Activated naive CD4-positive, alpha-beta T cell (primary cell): ENCODE measurements around the gene CLEC17A.
"Not testable (repeated sequence)": the region's sequence is repeated elsewhere in the genome, so short reads cannot be mapped to it uniquely, and the experiment has no call there.

ENCODE experiments used
- DNase-seq, 4 experiments: peaks; one replicate each; lab custom pipeline; 2025; lab: John Stamatoyannopoulos, UW

The CLEC17A gene

DNA sequence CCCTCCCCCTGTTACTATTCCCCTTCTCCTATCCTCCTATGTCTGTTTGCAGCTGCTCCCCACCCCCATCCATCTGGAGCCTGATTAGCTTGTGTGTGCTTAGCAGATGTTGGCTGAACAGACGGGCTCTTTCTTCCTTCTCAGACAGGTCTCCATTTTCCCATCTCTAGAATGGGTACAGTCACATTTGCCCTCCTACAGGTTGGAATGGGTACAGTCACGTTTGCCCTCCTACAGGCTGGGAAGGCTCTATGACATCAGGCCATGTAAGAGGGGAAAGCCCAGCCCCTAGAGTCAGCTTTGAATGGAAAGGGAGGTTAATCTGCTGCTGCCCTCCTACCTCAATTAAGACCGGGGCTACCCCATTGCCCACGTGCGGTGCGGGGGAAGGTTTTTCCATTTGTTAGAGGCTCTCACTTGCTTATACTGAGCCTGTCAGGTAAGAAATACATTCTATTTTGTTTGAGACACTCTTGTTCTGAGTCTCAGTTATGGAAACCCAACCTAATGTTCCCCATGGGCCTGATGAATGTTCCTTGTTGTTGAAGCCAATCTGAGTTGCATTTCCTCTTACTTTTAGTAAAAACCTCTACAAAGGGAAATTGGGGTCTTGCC lies 2.2 kb upstream of the CLEC17A start:
- DNase-seq, result no peak

DNA sequence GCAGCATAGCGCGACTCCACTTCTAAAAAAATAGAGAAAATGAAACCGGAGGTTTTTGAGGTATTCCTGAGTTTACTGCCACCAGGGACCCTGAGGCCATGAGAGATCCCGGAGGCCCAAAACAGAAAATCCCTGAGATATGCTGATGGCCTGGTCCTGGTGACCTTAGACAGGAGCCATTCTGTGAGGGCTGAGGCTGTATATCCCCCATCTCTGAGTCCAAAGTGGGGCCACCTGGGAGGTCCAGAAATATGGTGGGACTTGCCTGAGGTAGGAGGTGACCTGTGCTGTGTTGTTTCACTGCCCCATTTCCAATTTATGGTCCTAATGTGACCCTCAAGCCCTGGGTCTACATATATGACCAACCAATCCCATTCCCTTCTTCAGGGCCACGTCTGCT lies 1.5 kb downstream of the CLEC17A start:
- DNase-seq, result not testable (repeated sequence)

DNA sequence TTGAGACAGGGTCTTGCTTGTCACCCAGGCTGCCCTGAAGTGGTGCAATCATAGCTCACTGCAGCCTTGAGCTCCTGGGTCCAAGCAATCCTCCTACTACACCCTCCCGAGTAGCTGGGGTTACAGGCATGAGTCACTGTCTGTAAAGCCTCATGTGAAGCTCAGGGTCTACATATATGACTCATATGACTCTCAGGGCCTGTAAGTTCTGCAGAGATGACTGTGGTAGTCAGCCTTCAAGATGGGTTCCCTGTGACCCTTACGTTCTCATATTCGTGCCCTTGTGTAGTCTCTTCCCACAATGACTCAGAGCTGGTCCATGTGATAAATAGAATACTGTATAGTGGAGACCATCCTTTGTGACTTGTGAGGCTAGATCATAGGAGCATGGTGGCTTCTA lies 2.3 kb downstream of the CLEC17A start:
- DNase-seq, result not testable (repeated sequence)

DNA sequence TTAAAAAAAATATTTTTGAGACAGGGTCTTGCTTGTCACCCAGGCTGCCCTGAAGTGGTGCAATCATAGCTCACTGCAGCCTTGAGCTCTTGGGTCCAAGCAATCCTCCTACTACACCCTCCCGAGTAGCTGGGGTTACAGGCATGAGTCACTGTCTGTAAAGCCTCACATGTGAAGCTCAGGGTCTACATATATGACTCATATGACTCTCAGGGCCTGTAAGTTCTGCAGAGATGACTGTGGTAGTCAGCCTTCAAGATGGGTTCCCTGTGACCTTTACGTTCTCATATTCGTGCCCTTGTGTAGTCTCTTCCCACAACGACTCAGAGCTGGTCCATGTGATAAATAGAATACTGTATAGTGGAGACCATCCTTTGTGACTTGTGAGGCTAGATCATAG lies 6.5 kb downstream of the CLEC17A start:
- not testable (repeated sequence) for DNase-seq

DNA sequence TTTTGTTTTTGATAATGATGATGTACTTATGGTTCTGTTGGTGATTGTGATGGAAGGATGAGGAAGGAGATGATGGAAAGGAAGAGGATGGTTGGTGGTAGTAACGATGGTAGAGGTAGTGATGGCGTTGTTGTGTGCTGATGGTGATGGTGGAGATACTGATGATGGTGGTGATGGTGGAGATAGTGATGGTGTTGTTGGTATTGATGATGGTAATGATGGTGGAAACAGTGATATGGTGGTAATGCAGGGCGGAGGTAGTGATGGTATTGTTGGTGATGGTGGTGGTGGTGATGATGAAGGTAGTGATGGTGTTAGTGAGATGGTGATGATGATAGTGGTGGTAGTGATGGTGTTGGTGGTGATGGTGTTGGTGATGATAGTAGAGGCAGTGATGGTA lies 12.7 kb downstream of the CLEC17A start:
- DNase-seq, result no peak

DNA sequence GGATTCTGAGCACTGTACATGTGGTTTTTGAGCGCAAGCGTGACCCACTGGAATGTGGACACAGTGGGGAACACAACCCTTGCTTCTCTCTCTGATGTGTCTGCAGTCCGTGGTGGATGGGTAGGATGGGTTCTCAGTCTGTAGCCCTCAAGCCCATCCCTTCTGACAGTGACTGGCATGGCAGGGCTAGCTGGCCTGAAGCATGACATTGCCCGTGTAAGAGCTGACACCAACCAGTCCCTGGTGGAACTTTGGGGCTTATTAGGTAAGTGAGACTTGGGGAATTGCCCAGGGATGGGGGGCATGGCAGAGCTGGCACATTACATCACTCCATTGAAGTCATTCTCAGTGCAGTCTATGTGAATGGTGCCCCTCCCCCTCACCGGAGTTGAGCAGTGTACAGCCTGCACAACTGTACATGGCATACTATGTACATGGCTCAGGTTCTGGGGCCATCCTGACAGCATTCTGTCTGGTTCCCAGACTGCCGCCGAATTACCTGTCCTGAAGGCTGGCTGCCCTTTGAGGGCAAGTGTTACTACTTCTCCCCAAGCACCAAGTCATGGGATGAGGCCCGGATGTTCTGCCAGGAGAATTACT lies 16.8 kb downstream of the CLEC17A start:
- no peak for DNase-seq

DNA sequence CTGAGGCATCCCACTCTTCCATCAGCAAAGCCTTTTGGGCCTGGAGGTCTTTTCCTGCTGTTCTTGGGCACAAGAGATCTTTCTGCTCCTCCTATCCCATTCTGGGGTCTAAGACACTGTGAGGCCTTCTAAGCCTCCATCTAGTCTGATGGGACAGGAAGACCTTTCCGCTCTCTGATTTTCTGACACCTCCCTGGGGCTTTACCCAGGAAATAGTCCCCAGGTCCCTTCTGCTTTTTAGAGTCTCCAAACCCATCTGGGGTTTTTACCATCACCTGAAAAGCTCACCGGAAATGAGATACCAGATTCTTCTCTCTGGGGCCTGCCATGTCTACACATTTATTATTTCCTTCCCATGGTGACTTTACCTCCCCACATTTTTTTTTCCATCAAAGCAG lies 21.1 kb downstream of the CLEC17A start:
- no peak for DNase-seq

DNA sequence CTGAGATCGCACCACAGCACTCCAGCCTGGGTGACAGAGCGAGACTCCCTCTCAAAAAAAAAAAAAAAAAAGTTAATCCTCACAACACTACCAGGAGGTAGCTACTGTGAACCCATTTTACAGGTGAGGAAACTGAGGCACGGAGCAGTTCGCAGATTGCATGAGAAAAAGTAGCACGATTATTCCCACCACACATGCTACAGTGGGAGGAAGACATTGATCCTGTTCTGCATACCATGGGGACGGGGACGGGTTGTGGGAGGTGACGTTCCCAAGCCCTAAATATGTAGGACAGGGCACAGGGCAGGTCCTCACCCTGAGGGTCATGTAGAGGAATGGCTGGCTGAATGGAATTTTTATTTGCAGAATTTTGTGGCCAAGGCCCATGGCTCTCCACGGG lies 23.7 kb downstream of the CLEC17A start:
- no peak for DNase-seq

DNA sequence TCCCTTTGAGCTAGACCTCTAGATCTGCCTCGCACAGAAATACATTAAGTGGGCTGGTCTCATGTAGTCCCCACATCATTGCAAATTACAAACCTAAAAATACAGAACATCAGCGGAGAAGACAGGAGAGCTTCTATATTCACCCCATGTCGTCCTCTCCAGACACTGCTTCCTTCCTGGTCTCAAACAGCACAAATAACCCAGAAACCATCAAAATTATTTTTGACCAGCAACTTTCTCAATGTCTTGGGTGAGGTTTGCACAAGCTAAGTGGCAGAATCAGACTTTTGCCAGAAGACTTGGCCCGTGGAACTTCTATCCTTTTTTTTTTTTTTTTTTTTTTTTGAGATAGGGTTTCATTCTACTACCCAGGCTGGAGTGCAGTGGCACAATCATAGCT lies 28.2 kb downstream of the CLEC17A start:
- DNase-seq, result no peak

DNA sequence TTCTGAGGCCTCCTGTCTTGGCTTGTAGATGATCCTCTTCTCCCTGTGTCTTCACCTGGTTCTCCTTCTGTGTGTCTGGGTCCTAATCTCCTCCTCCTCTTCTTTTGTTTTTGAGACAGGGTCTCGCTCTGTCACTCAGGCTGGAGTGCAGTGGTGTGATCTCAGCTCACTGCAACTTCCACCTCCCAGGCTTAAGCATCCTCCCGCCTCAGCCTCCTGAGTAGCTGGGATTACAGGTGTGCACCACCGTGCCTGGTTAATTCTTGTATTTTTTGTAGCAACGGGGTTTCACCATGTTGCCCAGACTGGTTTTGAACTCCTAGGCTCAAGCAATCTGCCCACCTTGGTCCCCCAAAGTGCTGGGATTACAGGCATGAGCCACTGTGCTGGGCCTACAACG lies 29.4 kb downstream of the CLEC17A start:
- not testable (repeated sequence) for DNase-seq

DNA sequence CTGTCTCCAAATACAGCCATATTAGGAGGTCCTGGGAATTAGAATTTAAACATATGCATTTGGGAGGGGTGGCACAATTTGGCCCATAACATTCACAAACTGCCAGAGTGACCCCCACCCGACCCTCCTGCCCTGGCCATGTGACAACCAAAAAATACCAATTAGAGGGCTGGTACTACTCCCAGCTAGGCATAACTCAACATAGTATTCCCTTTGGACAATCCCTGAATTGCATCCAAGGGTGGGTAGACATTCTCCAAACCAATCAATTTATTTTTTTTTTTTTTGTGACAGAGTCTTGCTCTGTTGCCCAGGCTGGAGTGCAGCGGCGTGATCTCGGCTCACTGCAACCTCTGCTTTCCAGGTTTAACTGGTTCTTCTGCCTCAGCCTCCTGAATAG lies 29.8 kb downstream of the CLEC17A start:
- no peak for DNase-seq

DNA sequence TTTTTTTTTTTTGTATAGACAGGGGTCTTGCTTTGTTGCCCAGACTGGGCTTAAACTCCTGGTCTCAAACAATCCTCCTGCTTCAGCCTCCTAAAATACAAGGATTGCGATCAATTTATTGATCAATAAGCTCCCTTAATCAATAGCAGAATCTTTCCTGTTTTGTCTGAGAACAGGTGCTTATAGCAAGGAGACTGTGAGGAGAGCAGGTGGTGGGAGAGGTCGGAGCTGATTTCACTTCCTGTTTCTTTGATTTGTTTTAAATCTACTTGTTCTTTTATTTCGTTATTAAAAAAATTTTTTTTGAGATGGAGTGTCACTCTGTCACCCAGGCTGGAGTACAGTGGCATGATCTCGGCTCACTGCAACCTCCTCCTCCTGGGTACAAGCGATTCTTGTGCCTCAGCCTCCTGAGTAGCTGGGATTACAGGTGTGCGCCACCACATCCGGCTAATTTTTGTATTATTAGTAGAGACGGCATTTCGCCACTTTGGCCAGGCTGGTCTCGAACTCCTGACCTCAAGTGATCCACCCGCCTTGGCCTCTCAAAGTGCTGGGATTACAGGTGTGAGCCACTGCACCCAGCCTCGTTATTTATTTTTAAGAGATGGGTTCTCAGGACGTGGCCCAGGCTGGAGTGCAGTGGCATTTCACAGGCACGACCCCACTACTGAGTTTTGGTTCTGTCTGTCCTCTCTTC lies 30.7 kb downstream of the CLEC17A start:
- not testable (repeated sequence) for DNase-seq

DNA sequence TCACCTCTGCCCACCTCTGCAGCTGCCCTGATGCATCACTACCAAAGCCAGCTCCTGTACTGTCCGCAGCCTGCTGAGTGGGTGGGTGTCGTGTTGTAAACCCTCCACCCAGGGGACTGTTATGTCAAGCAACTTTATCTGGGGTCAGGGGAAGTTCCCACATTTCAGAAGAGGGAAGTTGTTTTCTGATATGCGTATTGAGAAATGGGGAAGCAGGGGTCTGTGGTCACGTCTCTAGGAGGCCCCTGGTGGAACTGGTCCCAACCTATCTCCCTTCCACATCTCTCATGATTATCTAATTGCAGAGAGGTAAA lies 31.2 kb downstream of the CLEC17A start:
- no peak for DNase-seq

DNA sequence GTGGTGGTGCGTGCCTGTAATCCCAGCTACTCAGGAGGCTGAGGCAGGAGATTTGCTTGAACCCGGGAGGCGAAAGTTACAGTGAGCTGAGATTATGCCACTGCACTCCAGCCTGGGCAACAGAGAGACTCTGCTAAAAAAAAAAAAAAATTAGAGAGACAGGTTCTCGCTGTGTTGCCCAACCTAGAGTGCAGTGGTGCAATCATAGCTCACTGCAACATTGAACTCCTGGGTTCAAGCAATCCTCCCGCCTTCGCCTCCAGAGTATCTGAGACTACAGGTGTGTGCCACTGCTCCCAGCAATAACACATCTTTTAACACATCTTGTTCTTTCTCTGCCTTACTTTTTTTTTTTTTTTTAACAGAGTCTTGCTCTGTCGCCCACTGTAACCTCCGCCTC lies 32.7 kb downstream of the CLEC17A start:
- no peak for DNase-seq

DNA sequence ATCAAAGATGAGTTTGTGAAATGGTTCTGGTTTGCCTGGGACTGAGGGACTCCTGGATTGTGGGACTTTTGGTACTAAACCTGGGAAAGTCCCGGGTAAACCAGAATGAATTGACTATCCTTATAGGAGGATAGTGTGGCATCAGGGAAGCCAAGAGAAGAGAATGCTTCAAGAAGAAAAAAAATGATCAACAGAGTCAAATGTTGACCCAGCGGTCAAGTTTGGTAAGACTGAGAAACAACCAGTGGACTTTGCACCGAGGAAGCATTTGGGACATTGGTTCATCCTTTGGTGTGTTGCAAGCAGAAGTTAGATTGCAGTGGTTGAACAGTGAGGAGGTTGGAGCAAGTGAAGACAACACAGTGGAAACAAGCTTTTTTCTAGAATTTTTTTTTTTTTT lies 33.5 kb downstream of the CLEC17A start:
- DNase-seq, result no peak

DNA sequence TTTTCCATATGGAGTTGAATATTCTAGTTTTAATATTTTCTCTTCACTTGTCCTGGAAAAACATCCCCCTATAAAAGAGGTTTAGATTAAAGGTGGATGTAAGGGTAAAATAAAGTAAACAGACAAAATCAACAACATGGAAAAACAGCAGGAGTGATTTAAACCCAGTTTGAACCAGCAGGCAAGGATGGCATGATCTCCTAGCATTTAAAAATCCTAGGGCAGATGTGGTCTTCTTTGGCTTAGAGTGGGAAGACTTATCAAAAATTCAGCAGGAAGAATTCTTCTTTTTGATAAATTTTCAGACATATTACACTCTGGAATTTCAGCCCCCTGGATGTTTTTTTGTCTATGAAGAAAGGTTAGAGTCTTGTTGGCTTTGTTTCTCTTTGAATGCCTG lies 36.5 kb downstream of the CLEC17A start:
- DNase-seq, result no peak

DNA sequence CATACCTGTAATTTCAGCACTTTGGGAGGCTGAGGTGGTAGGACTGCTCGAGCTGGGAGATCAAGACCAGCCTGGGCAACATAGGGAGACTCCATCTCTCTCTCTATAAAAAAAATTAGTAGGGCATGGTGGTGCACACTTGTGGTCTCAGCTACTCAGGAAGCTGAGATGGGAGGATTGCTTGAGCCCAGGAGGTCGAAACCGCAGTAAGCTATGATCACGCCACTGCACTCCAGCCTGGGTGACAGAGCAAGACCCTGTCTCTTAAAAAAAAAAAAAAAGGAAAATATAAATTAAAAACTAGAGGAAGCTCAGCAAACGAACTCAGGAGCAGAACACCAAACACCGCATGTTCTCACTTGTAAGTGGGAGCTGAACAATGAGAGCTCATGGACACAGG lies 41.6 kb downstream of the CLEC17A start:
- not testable (repeated sequence) for DNase-seq

DNA sequence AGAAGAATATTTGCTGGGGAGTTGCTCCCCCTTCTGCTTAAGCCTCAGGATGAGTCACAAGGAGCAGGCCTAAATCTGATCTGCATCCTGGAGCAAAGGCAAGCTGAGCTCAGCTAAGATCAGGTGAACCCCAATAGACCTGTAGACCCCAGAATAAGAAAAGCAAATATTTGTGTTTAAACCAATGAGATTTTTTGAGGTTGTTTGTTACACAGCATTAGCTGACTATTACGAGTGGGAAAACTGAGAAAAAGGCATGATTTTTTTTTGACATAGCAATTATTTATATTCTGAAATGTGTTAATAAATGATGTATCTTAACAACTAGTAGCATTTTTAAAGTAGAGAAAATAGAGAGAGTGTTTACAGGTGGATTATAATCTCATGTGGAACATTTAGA lies 46.7 kb downstream of the CLEC17A start:
- no peak for DNase-seq

DNA sequence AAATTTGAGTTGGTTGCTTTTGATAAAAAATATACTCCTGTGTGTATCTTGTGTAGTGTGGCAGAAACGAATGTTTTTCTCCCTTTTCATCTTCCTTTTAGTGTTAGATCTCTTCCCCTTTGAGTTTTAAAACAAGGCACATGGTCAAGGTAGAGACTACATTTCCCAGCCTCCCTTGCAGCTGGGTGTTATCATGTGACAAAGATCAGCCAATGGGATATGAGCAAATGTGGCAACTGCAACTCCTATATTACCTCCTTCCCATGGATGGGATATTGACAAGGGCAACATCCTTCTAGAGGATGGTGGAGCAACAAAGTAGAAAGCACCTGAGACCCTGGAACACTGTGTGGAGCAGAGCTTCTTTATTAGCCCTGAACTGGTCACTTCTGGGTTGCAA lies 49.4 kb downstream of the CLEC17A start:
- DNase-seq, result no peak

DNA sequence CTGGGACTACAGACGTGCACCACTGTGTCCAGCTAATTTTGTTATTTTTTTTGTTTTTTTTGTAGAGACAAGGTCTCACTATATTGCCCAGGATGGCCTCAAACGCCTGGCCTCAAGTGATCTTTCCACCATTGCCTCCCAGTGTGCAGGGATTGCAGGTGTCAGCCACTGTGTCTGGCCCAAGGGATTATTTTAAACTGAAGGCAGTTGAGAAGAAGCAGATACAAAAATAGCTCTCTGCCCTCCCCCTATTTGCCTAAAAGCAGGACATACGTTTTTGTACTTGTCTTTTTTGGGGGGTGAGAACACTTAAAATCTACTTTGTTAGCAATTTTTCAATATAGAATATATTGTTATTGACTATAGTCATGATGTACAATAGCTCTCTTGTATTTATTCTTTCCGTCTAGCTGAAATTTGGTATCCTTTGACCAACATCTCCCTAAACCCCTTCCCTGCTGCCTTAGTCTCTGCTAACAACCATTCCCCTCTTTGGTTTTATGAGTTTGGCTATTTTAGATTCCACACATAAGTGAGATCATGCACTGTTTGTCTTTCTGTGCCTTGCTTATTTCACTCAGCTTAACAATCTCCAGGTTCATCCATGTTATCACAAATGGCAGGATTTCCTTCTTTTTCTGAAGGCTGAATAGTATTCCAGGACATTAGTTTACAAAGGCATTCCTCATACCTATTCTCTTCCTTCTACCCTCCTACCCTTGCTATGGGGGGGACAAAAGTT lies 56.8 kb downstream of the CLEC17A start:
- no peak for DNase-seq

DNA sequence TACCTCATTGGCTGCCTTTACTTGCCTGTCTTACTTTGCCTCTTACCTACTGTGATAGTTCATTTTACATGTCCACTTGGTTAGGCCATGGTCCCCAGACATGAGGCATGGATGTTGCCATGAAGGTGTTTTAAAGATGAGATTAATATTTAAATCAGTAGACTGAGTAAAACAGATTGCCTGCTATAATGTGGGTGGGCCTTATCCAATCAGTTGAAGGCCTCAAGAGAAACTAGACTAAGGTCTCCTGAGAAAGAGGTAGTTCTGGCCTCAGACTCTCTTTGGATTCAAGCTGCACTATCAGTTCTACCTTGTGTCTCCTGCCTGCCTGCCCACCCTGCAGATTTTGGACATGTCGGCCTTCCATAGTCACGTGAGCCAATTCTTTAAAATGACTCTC lies 65.6 kb downstream of the CLEC17A start:
- DNase-seq, result no peak

DNA sequence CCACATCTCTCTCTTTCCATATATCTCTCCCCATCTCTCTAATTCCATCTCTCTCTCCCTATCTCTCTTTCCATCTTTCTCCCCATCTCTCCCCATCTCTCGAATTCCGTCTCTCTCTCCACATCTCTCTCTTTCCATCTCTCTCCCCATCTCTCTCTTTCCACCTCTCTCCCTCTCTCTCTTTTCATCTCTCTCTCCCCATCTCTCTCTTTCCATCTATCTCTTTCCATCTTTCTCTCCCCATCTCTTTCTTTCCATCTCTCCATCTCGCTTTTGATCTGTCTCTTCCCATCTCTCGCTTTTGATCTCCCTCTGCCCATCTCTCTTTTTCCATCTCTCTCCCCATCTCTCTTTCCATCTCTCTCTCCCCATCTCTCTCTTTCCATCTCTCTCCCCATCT lies 66.1 kb downstream of the CLEC17A start:
- no peak for DNase-seq

DNA sequence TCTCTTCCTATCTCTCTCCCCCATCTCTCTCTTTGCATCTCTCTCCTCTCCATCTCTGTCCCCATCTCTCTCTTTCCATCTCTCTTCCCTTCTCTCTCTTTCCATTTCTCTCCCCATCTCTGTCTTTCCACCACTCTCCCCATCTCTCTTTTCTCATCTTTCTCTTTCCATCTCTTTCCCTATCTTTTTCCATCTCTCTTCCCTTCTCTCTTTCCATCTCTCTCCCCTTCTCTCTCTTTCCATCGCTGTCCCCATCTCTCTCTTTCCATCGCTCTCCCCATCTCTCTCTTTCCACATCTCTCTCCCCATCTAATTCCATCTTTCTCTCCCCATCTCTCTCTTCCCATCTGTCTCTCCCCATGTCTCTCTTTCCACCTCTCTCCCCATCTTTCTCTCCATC lies 67.3 kb downstream of the CLEC17A start:
- DNase-seq, result no peak
